Progenitor cell of endocrine pancreas (in vitro differentiated cells): ENCODE results near the gene HEG1. TPM values are rescaled to one million over a fixed set of nuclear protein-coding genes. Genes with fewer than 3 reads are reported as not detected.

Experiments
- DNase-seq: peaks from one replicate; pipeline ENCODE4 v3.0.0; 2021; ENCODE audit warnings: low spot score; ENCODE audit not compliant: unreplicated experiment
- H3K27ac Mint-ChIP-seq: 2 replicates; pipeline ENCODE4 v1.8.0; 2021; ENCODE audit warnings: mild to moderate bottlenecking, moderate library complexity, mixed read lengths
- H3K27me3 Mint-ChIP-seq: 2 replicates; pipeline ENCODE4 v1.8.0; 2021; ENCODE audit warnings: mixed read lengths
- H3K36me3 Mint-ChIP-seq: 2 replicates; pipeline ENCODE4 v1.8.0; 2022; ENCODE audit warnings: mixed read lengths; ENCODE audit not compliant: insufficient read depth
- H3K4me1 Mint-ChIP-seq: 2 replicates; pipeline ENCODE4 v1.8.0; 2021; ENCODE audit warnings: low read depth, mixed read lengths
- H3K4me3 Mint-ChIP-seq: 2 replicates; pipeline ENCODE4 v1.8.0; 2021; ENCODE audit warnings: low read depth, mild to moderate bottlenecking, moderate library complexity, mixed read lengths
- H3K9me3 Mint-ChIP-seq: 2 replicates; pipeline ENCODE4 v1.8.0; 2021; ENCODE audit warnings: low read depth, mixed read lengths
- total RNA-seq: library from RNA; stranded (reverse); gene quantifications from 2 replicates; pipeline ENCODE4 v1.2.1, GENCODE V29; 2021
- TF ChIP-seq, protein P1 (sequence below): fragments of 200-600 bp; sonication (generic); IDR thresholded peaks from one replicate; pipeline ENCODE4 v1.5.0; 2021; ENCODE audit warnings: antibody characterized with exemption, mild to moderate bottlenecking; ENCODE audit not compliant: unreplicated experiment

Gene HEG1
- total RNA-seq, 1 donor from 2014 or later, result 4.1 TPM

DNA sequence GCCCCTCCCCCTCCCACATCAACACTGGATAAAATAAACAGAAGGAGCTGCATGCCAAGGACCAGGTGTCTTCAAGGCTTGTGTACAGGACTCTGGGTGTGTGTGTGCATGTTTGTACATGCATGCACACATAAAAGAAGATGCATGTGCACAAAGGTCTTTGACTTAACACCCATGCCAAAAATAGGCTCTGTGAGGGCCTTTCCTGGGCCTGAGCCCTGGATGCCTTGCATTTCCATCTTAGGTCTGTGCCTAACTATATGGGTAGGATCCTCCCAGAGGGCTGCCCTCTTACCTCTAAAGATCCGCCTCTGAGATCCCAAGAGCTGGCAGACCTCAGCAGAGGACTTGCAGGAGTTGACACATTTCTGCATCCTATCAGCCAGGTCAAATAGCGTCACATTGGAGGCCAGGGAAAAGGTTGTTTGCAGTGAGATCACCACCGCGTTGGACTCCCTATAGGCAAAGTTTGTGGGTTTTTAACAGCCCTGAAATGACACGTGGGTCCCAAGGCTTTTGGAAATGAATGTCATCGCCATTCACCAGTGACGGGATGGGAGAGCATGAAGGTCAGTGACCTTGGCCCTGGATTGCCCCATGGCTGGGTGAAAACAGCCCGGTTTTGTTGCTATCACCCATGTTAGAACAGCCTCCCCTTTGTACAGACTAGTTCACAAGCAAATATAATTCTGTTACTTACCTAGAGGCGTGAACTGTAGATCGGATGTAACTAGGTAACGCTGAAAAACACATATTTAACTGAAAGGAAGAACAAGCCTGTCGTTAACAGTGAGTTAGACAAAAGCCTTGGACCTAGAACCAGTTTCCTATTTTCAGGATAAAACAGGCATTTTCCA, 54.0 kb downstream of the HEG1 start:
- DNase-seq, result no peak
- TF ChIP-seq, protein P1, sequence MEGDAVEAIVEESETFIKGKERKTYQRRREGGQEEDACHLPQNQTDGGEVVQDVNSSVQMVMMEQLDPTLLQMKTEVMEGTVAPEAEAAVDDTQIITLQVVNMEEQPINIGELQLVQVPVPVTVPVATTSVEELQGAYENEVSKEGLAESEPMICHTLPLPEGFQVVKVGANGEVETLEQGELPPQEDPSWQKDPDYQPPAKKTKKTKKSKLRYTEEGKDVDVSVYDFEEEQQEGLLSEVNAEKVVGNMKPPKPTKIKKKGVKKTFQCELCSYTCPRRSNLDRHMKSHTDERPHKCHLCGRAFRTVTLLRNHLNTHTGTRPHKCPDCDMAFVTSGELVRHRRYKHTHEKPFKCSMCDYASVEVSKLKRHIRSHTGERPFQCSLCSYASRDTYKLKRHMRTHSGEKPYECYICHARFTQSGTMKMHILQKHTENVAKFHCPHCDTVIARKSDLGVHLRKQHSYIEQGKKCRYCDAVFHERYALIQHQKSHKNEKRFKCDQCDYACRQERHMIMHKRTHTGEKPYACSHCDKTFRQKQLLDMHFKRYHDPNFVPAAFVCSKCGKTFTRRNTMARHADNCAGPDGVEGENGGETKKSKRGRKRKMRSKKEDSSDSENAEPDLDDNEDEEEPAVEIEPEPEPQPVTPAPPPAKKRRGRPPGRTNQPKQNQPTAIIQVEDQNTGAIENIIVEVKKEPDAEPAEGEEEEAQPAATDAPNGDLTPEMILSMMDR, result no peak
- Mint-ChIP-seq H3K27ac (peak overlapping the region; percentile 64), H3K4me3 (no peak overlapping the region), H3K27me3 (no peaks in the 10 kb centered on the region), H3K9me3 (no peaks in the 10 kb centered on the region), H3K36me3 (no peaks in the 10 kb centered on the region), H3K4me1 (peaks cover 38% of the 10 kb centered on the region)

DNA sequence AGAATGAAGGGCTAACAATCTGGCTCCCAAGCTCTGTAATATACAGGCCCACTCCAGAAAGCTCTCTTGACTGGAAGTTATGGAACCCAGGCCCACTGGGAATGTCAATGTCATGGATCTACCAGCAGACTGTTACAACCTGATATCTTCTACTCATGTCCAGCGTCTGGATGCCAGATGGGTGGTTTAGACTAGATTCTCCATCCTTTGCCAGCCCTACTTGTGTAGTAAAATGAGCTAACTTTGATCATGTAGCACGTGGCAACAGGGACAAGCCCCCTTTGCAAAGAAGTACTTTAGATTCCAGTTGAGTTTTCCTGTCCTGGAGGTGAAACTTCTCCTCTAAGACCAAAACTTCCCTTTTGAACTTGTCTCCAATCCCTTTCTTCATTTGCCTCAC, 55.1 kb downstream of the HEG1 start:
- Mint-ChIP-seq H3K9me3 (no peaks in the 10 kb centered on the region), H3K4me1 (peaks cover 37% of the 10 kb centered on the region), H3K27ac (no peak overlapping the region), H3K27me3 (no peaks in the 10 kb centered on the region), H3K36me3 (no peaks in the 10 kb centered on the region), H3K4me3 (no peak overlapping the region)
- DNase-seq, result no peak
- TF ChIP-seq, protein P1, result no peak

DNA sequence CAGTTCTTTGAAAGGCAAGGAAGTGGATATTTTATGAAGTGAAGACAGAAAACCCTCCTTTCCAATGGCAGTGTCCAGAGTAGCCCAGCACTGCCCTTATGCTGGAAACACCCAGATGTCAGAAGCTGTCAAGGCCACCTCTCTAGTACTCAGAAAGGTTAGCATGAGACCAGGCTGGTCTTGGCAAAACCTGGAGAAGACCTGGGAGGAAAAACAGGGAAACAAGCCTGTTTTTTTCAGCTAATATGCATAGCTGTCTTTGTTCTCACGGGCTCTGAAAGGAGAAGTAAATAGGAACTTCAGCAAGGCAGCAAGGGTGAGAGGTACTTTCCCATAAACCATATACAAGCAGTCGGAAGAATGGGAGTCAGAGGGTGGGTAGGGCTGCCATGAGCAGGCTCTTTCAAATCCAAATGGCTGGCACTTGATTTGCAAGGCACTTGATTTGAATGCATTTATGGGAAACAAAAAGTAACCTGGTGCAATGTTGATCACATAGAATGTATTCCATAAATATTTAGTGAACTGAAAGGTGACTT, 55.8 kb downstream of the HEG1 start:
- Mint-ChIP-seq H3K4me3 (no peak overlapping the region), H3K27me3 (no peaks in the 10 kb centered on the region), H3K4me1 (peaks cover 37% of the 10 kb centered on the region), H3K36me3 (no peaks in the 10 kb centered on the region), H3K9me3 (no peaks in the 10 kb centered on the region), H3K27ac (no peak overlapping the region)
- TF ChIP-seq, protein P1, result no peak
- no peak for DNase-seq

DNA sequence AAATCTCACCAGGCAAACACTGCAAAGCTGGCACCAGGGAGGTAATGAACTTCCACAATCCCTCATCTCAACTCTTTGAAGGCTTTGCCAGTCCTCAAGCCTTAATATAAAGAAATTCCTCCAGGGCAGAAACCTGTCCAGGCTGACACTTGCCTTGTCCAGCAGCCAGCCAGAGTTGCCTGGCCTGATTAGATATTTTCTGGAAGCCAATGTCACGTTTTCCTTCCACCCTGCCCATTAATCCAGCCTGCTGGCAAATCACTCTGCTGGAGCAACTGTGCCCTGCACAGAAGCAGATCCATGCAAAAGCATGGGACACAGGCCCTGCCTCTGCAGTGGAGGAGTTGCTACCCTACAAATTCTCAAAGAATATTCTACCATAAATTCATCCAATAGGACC, 56.5 kb downstream of the HEG1 start:
- Mint-ChIP-seq H3K36me3 (no peaks in the 10 kb centered on the region), H3K27me3 (no peaks in the 10 kb centered on the region), H3K27ac (no peak overlapping the region), H3K4me1 (peaks cover 35% of the 10 kb centered on the region), H3K9me3 (no peaks in the 10 kb centered on the region), H3K4me3 (no peak overlapping the region)
- DNase-seq, result no peak
- TF ChIP-seq, protein P1, result no peak

DNA sequence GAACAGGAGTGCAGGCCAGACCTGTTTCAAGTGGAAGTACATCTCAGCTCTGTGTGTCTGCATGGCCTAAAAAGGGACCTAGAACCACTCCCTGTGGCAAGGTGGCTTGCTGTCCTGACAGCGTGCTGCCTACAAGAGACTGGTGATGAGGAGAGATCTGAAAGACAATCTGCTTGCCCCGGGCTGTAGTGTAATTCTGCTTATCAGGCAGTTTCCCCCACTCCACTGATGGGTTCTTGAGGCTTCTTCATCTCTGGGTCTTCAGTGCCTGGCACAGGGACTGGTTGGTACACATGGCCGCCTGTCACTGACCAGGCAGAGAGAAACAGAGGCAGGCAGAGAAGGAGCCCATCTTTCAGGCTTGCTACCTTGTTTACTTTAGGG, 57.6 kb downstream of the HEG1 start:
- no peak overlapping the region for H3K27ac Mint-ChIP-seq

More for the DNA sequence above, 57.6 kb downstream of the HEG1 start:
- Mint-ChIP-seq H3K9me3 (no peaks in the 10 kb centered on the region), H3K36me3 (no peaks in the 10 kb centered on the region), H3K4me3 (no peak overlapping the region), H3K27me3 (no peaks in the 10 kb centered on the region), H3K4me1 (peaks cover 26% of the 10 kb centered on the region)
- TF ChIP-seq, protein P1, result no peak
- DNase-seq, result no peak
